GM21526 (cell line): ENCODE measurements around the gene CEP72.

Experiments
- ATAC-seq: cut with Tn5 transposase; IDR thresholded peaks from one replicate; pipeline ENCODE4 v1.9.1; 2021; ENCODE audit warnings: moderate library complexity; ENCODE audit not compliant: unreplicated experiment, low FRiP score

CEP72 gene

GRCh38 chr5:652023-652515, 39.9 kb downstream of the CEP72 start:
- no peak for ATAC-seq

- ATAC-seq: no peak
These were observed 40.7 kb downstream of the CEP72 start for GRCh38 chr5:652773-653350.

GRCh38 chr5:654071-654778, 42.1 kb downstream of the CEP72 start:
- ATAC-seq: no peak

- no peak for ATAC-seq
These were observed 43.3 kb downstream of the CEP72 start for GRCh38 chr5:655406-655805.

- no peak for ATAC-seq
These were observed 45.4 kb downstream of the CEP72 start for GRCh38 chr5:657570-657969.

GRCh38 chr5:658103-658502, 46.0 kb downstream of the CEP72 start:
- ATAC-seq: no peak

- no peak for ATAC-seq
These were observed 47.5 kb downstream of the CEP72 start for GRCh38 chr5:659496-660263.

- no peak for ATAC-seq
These were observed 48.4 kb downstream of the CEP72 start for GRCh38 chr5:660491-661030.

GRCh38 chr5:661891-662750, 50.0 kb downstream of the CEP72 start:
- no peak for ATAC-seq

- no peak for ATAC-seq
These were observed 50.8 kb downstream of the CEP72 start for GRCh38 chr5:662751-663435.

GRCh38 chr5:663436-664342, 51.5 kb downstream of the CEP72 start:
- ATAC-seq: no peak

GRCh38 chr5:664343-664993, 52.3 kb downstream of the CEP72 start:
- ATAC-seq: no peak

- ATAC-seq: no peak
These were observed 52.8 kb downstream of the CEP72 start for GRCh38 chr5:664994-665360.

GRCh38 chr5:665541-665955, 53.4 kb downstream of the CEP72 start:
- no peak for ATAC-seq

- ATAC-seq: no peak
These were observed 54.0 kb downstream of the CEP72 start for GRCh38 chr5:665956-666711.

GRCh38 chr5:666816-667498, 54.8 kb downstream of the CEP72 start:
- no peak for ATAC-seq
